Hematopoietic multipotent progenitor cell treated with erythropoietin and hydrocortisone succinate and interleukin-3 and kit ligand, for 8 days (in vitro differentiated cells): ENCODE measurements around the gene MGST3.
A peak's percentile ranks its signal among the peaks of the same experiment; 100 is the strongest.
"Not testable (repeated sequence)": the region's sequence is repeated elsewhere in the genome, so short reads cannot be mapped to it uniquely, and the experiment has no call there.

Experiments used
- DNase-seq: peaks from one replicate; pipeline ENCODE4 v3.0.0-alpha.2; 2015

MGST3 gene

GRCh38 chr1:165630629-165631341 is at the start of gene MGST3:
MGST3 (plus strand) TSS chr1:165631234; CDS start chr1:165649848, 18,614 bp downstream.
- peak; percentile 98 for DNase-seq

GRCh38 chr1:165581926-165582325 is 49.1 kb upstream of the MGST3 start:
- no peak for DNase-seq

- no peak for DNase-seq
These were observed 44.6 kb upstream of the MGST3 start for GRCh38 chr1:165586398-165586797.

GRCh38 chr1:165591391-165591790 is 39.6 kb upstream of the MGST3 start:
- not testable (repeated sequence) for DNase-seq

- DNase-seq = peak; percentile 79
These were observed 37.9 kb upstream of the MGST3 start for GRCh38 chr1:165592945-165593823.

- DNase-seq = no peak
These were observed 35.6 kb upstream of the MGST3 start for GRCh38 chr1:165595246-165595938.

- peak; percentile 97 for DNase-seq
These were observed 33.0 kb upstream of the MGST3 start for GRCh38 chr1:165597883-165598675.

GRCh38 chr1:165598676-165599059 is 32.4 kb upstream of the MGST3 start:
- DNase-seq = no peak

- DNase-seq = no peak
These were observed 30.2 kb upstream of the MGST3 start for GRCh38 chr1:165600793-165601192.

GRCh38 chr1:165603810-165604209 is 27.2 kb upstream of the MGST3 start:
- DNase-seq = no peak

- DNase-seq = no peak
These were observed 25.8 kb upstream of the MGST3 start for GRCh38 chr1:165605246-165605645.

GRCh38 chr1:165606676-165607075 is 24.4 kb upstream of the MGST3 start:
- DNase-seq = not testable (repeated sequence)

- no peak for DNase-seq
These were observed 20.2 kb upstream of the MGST3 start for GRCh38 chr1:165610866-165611265.

GRCh38 chr1:165612062-165612461 is 19.0 kb upstream of the MGST3 start:
- no peak for DNase-seq

GRCh38 chr1:165616054-165616612 is 14.9 kb upstream of the MGST3 start:
- DNase-seq = no peak

- DNase-seq = no peak
These were observed 14.0 kb upstream of the MGST3 start for GRCh38 chr1:165616987-165617546.

GRCh38 chr1:165619647-165620151 is 11.3 kb upstream of the MGST3 start:
- no peak for DNase-seq

- no peak for DNase-seq
These were observed 7.4 kb upstream of the MGST3 start for GRCh38 chr1:165623624-165624023.

GRCh38 chr1:165624441-165624840 is 6.6 kb upstream of the MGST3 start:
- DNase-seq = no peak

- no peak for DNase-seq
These were observed 2.7 kb upstream of the MGST3 start for GRCh38 chr1:165628147-165628822.

- DNase-seq = no peak
These were observed 1.9 kb upstream of the MGST3 start for GRCh38 chr1:165629151-165629550.
